PC-3 (cell line): ENCODE results near the gene DGKE. TPM values are rescaled to one million over a fixed set of nuclear protein-coding genes. Genes with fewer than 3 reads are reported as not detected.

Source experiments
- ATAC-seq: fragments of 200-7000 bp; cut with Tn5 transposase; 2 replicates; pipeline ENCODE4 v1.9.1; 2020; ENCODE audit warnings: mild to moderate bottlenecking, moderate library complexity
- BruUV-seq: library from RNA; stranded (reverse); fragments of 400-500 nt; replicated peaks from 2 replicates; lab custom pipeline; 2021; lab: Mats Ljungman, UMichigan
- CTCF ChIA-PET: fragments of 300-600 bp; sonication (Branson Sonifier 250); formaldehyde crosslinking; loops from one replicate; lab custom pipeline; 2022; ENCODE audit warnings: antibody characterized with exemption; lab: Charles Lee
- POLR2A ChIA-PET: fragments of 300-600 bp; sonication (Branson Sonifier 250); formaldehyde crosslinking; loops from one replicate; lab custom pipeline; 2022; ENCODE audit warnings: antibody characterized with exemption; ENCODE audit not compliant: unreplicated experiment; lab: Charles Lee
- DNase-seq: peaks from one replicate; pipeline ENCODE4 v3.0.0-alpha.2; 2015
- H2AFZ ChIP-seq: fragments of 300-600 bp; sonication (generic); 2 replicates; pipeline ENCODE4 v1.6.0; 2016; ENCODE audit warnings: antibody characterized with exemption, low read length
- H3F3A ChIP-seq: fragments of 300-600 bp; sonication (generic); one replicate; pipeline ENCODE4 v1.6.0; 2017; ENCODE audit warnings: antibody characterized with exemption, low read length, control low read depth, mild to moderate bottlenecking; ENCODE audit not compliant: unreplicated experiment
- H3K27ac ChIP-seq: fragments of 300-600 bp; sonication (generic); 2 replicates; pipeline ENCODE4 v1.5.1; 2016; ENCODE audit warnings: mild to moderate bottlenecking, low read length
- H3K27me3 ChIP-seq: fragments of 300-600 bp; sonication (generic); 2 replicates; pipeline ENCODE4 v1.6.1; 2016; ENCODE audit warnings: low read length, mixed read lengths
- H3K36me3 ChIP-seq: fragments of 300-600 bp; sonication (generic); 2 replicates; pipeline ENCODE4 v1.6.1; 2016; ENCODE audit warnings: low read depth, mixed run types, low read length, mixed read lengths
- H3K4me1 ChIP-seq: fragments of 300-600 bp; sonication (generic); 2 replicates; pipeline ENCODE4 v1.5.1; 2016; ENCODE audit warnings: low read length; ENCODE audit not compliant: insufficient read depth
- H3K4me2 ChIP-seq: fragments of 300-600 bp; sonication (generic); 2 replicates; pipeline ENCODE4 v1.6.0; 2016; ENCODE audit warnings: low read length
- H3K4me3 ChIP-seq: fragments of 300-600 bp; sonication (generic); 2 replicates; pipeline ENCODE4 v1.5.1; 2016; ENCODE audit warnings: mild to moderate bottlenecking, low read length, mixed read lengths
- H3K79me2 ChIP-seq: fragments of 300-600 bp; sonication (generic); 2 replicates; pipeline ENCODE4 v1.6.1; 2017; ENCODE audit warnings: low read length, mixed read lengths
- H3K9ac ChIP-seq: fragments of 300-600 bp; sonication (generic); 2 replicates; pipeline ENCODE4 v1.6.0; 2016; ENCODE audit warnings: mild to moderate bottlenecking, low read length
- H3K9me2 ChIP-seq: fragments of 300-600 bp; sonication (generic); replicated peaks from 2 replicates; pipeline ENCODE4 v1.6.1; 2016; ENCODE audit warnings: mixed run types, low read length, mixed read lengths
- H3K9me3 ChIP-seq: fragments of 300-600 bp; sonication (generic); 2 replicates; pipeline ENCODE4 v1.6.1; 2016; ENCODE audit warnings: low read length, mixed read lengths
- H4K20me1 ChIP-seq: fragments of 300-600 bp; sonication (generic); 2 replicates; pipeline ENCODE4 v1.6.1; 2016; ENCODE audit warnings: low read length, mixed read lengths
- CTCF ChIP-seq: fragments of 300-600 bp; sonication (generic); conservative IDR thresholded peaks from 2 replicates; pipeline ENCODE4 v1.5.1; 2017; ENCODE audit warnings: antibody characterized with exemption, low read depth, mild to moderate bottlenecking, low read length
- EZH2 ChIP-seq: fragments of 300-600 bp; sonication (generic); IDR thresholded peaks from one replicate; pipeline ENCODE4 v1.6.1; 2017; ENCODE audit warnings: antibody characterized with exemption, mild to moderate bottlenecking, low read length; ENCODE audit not compliant: unreplicated experiment
- EZH2phosphoT487 ChIP-seq: fragments of 300-600 bp; sonication (generic); IDR thresholded peaks from 2 replicates; pipeline ENCODE4 v1.6.1; 2018; ENCODE audit warnings: mild to moderate bottlenecking, antibody characterized with exemption, low read length, borderline replicate concordance
- intact Hi-C: fragments of 100-400 bp; cut with micrococcal nuclease; formaldehyde crosslinking; loops from 2 replicates; pipeline ENCODE4 v1.9.0; 2023
- total RNA-seq: library from RNA; depleted of rRNA; stranded (reverse); fragments of >200 nt; gene quantifications from 2 replicates; pipeline ENCODE4 v1.2.3, GENCODE V29; 2014

Gene DGKE
- total RNA-seq, 1 experiment from 2014 or later, result 8.4 TPM

- intact Hi-C loops, result no loop called here
- CTCF ChIA-PET, result interaction anchor here (0.7 kb wide), 1 partner anchor 55 kb away, joined by 4 read pairs; no protein-coding TSS in a partner anchor
Measured at GRCh38 chr17:56887105-56887504, 53.2 kb downstream of the DGKE start.

GRCh38 chr17:56887552-56888467 lies 53.9 kb downstream of the DGKE start:
- H2AFZ ChIP-seq, result no peak overlapping the region
- H3K4me2 ChIP-seq, result no peak overlapping the region
- TSS peak; percentile 7 for BruUV-seq
- CTCF ChIA-PET, result no interaction called here
- DNase-seq (peak; percentile 57), ATAC-seq (peak; percentile 60)
- peaks cover 57% of the 10 kb centered on the region for H3K36me3 ChIP-seq
- H3K27me3 ChIP-seq, result no peaks in the 10 kb centered on the region
- no peaks in the 10 kb centered on the region for H4K20me1 ChIP-seq
- H3K9ac ChIP-seq, result no peak overlapping the region
- intact Hi-C loops, result no loop called here
- H3K4me3 ChIP-seq, result no peak overlapping the region
- H3F3A ChIP-seq, result no peaks in the 10 kb centered on the region
- TF ChIP-seq EZH2 (no peak), EZH2phosphoT487 (no peak), CTCF (no peak)
- no peaks in the 10 kb centered on the region for H3K4me1 ChIP-seq
- POLR2A ChIA-PET, result interaction anchor here (0.6 to 1.0 kb wide), 2 partner anchors 8 to 26 kb away, joined by 3 to 10 read pairs; partner anchors contain the start of gene TRIM25
- H3K9me3 ChIP-seq, result peaks cover 9% of the 10 kb centered on the region; the same call in 1 of the 2 replicates
- no peaks in the 10 kb centered on the region for H3K79me2 ChIP-seq
- H3K27ac ChIP-seq, result no peak overlapping the region
- H3K9me2 ChIP-seq, result no peaks in the 10 kb centered on the region

More at GRCh38 chr17:56887105-56887504, 53.2 kb downstream of the DGKE start:
- peaks cover 9% of the 10 kb centered on the region; the same call in 1 of the 2 replicates for H3K9me3 ChIP-seq
- no peak for TF ChIP-seq CTCF
- no peak for TF ChIP-seq EZH2
- no peak for TF ChIP-seq EZH2phosphoT487
- H3K4me1 ChIP-seq, result no peaks in the 10 kb centered on the region
- peaks cover 50% of the 10 kb centered on the region for H3K36me3 ChIP-seq
- no peak overlapping the region for H2AFZ ChIP-seq
- no peaks in the 10 kb centered on the region for H3F3A ChIP-seq
- no peaks in the 10 kb centered on the region for H3K27me3 ChIP-seq
- no TSS peak for BruUV-seq
- ATAC-seq (no peak), DNase-seq (no peak)
- no peaks in the 10 kb centered on the region for H3K79me2 ChIP-seq
- no peaks in the 10 kb centered on the region for H4K20me1 ChIP-seq
- no peak overlapping the region for H3K9ac ChIP-seq
- H3K4me2 ChIP-seq, result no peak overlapping the region
- no peak overlapping the region for H3K4me3 ChIP-seq
- POLR2A ChIA-PET, result no interaction called here
- no peak overlapping the region for H3K27ac ChIP-seq
- no peaks in the 10 kb centered on the region for H3K9me2 ChIP-seq

GRCh38 chr17:56890390-56890789 lies 56.4 kb downstream of the DGKE start:
- no peak overlapping the region for H3K4me3 ChIP-seq
- ATAC-seq (no peak), DNase-seq (no peak)
- no peaks in the 10 kb centered on the region for H3K27me3 ChIP-seq
- H3K36me3 ChIP-seq, result peaks cover 81% of the 10 kb centered on the region
- ChIA-PET CTCF (interaction anchor here (0.6 kb wide), 2 partner anchors 52 to 56 kb away, joined by 3 read pairs; no protein-coding TSS in a partner anchor), POLR2A (no interaction called here)
- TF ChIP-seq CTCF, result no peak
- no peak for TF ChIP-seq EZH2
- no peak for TF ChIP-seq EZH2phosphoT487
- no peak overlapping the region for H3K9ac ChIP-seq
- no peak overlapping the region for H2AFZ ChIP-seq
- no peaks in the 10 kb centered on the region for H3K79me2 ChIP-seq
- no peak overlapping the region for H3K27ac ChIP-seq
- H3K4me1 ChIP-seq, result no peaks in the 10 kb centered on the region
- peaks cover 9% of the 10 kb centered on the region; the same call in 1 of the 2 replicates for H3K9me3 ChIP-seq
- H4K20me1 ChIP-seq, result no peaks in the 10 kb centered on the region
- no peaks in the 10 kb centered on the region for H3F3A ChIP-seq
- no peak overlapping the region for H3K4me2 ChIP-seq
- no TSS peak for BruUV-seq
- intact Hi-C loops, result no loop called here
- no peaks in the 10 kb centered on the region for H3K9me2 ChIP-seq
